GM21390 (cell line): ENCODE results near the gene ZNF70.
"Not testable (repeated sequence)": the region's sequence is repeated elsewhere in the genome, so short reads cannot be mapped to it uniquely, and the experiment has no call there.

ENCODE experiments used
- ATAC-seq: cut with Tn5 transposase; IDR thresholded peaks from one replicate; pipeline ENCODE4 v1.9.1; 2021; ENCODE audit not compliant: unreplicated experiment

Gene ZNF70

GRCh38 chr22:23760056-23760455 lies 9.1 kb upstream of the ZNF70 start:
- ATAC-seq: no peak

GRCh38 chr22:23759566-23759965 lies 8.7 kb upstream of the ZNF70 start:
- no peak for ATAC-seq

- no peak for ATAC-seq
Measured at GRCh38 chr22:23756891-23757290, 6.0 kb upstream of the ZNF70 start.

GRCh38 chr22:23755711-23756110 lies 4.8 kb upstream of the ZNF70 start:
- ATAC-seq: no peak

- ATAC-seq: no peak
Measured at GRCh38 chr22:23754980-23755636, 4.2 kb upstream of the ZNF70 start.

- no peak for ATAC-seq
Measured at GRCh38 chr22:23754220-23754919, 3.5 kb upstream of the ZNF70 start, which contains the start of gene VPREB3. Gene VPREB3 (minus strand): TSS chr22:23754425. CDS start chr22:23754363, 62 bp downstream.

- no peak for ATAC-seq
Measured at GRCh38 chr22:23753385-23753784, 2.5 kb upstream of the ZNF70 start.

GRCh38 chr22:23752750-23753149 lies 1.8 kb upstream of the ZNF70 start:
- ATAC-seq: no peak

GRCh38 chr22:23752090-23752691 lies 1.3 kb upstream of the ZNF70 start:
- no peak for ATAC-seq

GRCh38 chr22:23751441-23751996 lies 607 bp upstream of the ZNF70 start:
- ATAC-seq: peak; percentile 11

- no peak for ATAC-seq
Measured at GRCh38 chr22:23750367-23750713, 572 bp downstream of the ZNF70 start.

GRCh38 chr22:23749841-23750301 lies 1.0 kb downstream of the ZNF70 start:
- ATAC-seq: no peak

GRCh38 chr22:23745791-23746190 lies 5.1 kb downstream of the ZNF70 start:
- no peak for ATAC-seq

- no peak for ATAC-seq
Measured at GRCh38 chr22:23744485-23744884, 6.4 kb downstream of the ZNF70 start.

- no peak for ATAC-seq
Measured at GRCh38 chr22:23744001-23744400, 6.9 kb downstream of the ZNF70 start.

GRCh38 chr22:23743303-23743705 lies 7.6 kb downstream of the ZNF70 start:
- ATAC-seq: no peak

GRCh38 chr22:23742505-23743264 lies 8.2 kb downstream of the ZNF70 start:
- no peak for ATAC-seq

- ATAC-seq: no peak
Measured at GRCh38 chr22:23737696-23738095, 13.2 kb downstream of the ZNF70 start.

- not testable (repeated sequence) for ATAC-seq
Measured at GRCh38 chr22:23728108-23728507, 22.8 kb downstream of the ZNF70 start.

- ATAC-seq: no peak
Measured at GRCh38 chr22:23722724-23723123, 28.2 kb downstream of the ZNF70 start.

- no peak for ATAC-seq
Measured at GRCh38 chr22:23722160-23722559, 28.8 kb downstream of the ZNF70 start.
